Measurements from ENCODE around the gene SLC9A9. TPM values are rescaled to one million over a fixed set of nuclear protein-coding genes. Genes with fewer than 3 reads are reported as not detected.

Gene SLC9A9
- total RNA-seq, 2 donors from 2014 or later: 1.3 to 3.7 TPM

GRCh38 chr3:143633816-143634215 lies 214.5 kb downstream of the SLC9A9 start:
- no peak for DNase-seq
- Mint-ChIP-seq H3K27ac (no peak overlapping the region), H3K4me1 (peaks cover 3% of the 10 kb centered on the region), H3K27me3 (ENCODE audit: insufficient read depth) (no peaks in the 10 kb centered on the region), H3K9me3 (peaks cover 2% of the 10 kb centered on the region), H3K4me3 (no peak overlapping the region), H3K36me3 (ENCODE audit: low read depth) (no peaks in the 10 kb centered on the region)
- H3K36me3 ChIP-seq (ENCODE audit: control insufficient read depth, insufficient read depth, low read length): no peaks in the 10 kb centered on the region
- no peak overlapping the region for H3K27ac ChIP-seq (ENCODE audit: low read depth, low read length)
- 92% methylated on average over 1 to 3 of the region's 3 CpGs for WGBS, 2 experiments (ENCODE audit: insufficient coverage in 1 of 2, insufficient read length in 1 of 2)
- no peak overlapping the region for H3K9ac ChIP-seq (ENCODE audit: extremely low read depth, low read length, poor library complexity, severe bottlenecking)
- peaks cover 24% of the 10 kb centered on the region for H3K9me3 ChIP-seq (ENCODE audit: control insufficient read depth, low read length)
- TF ChIP-seq, protein P1, sequence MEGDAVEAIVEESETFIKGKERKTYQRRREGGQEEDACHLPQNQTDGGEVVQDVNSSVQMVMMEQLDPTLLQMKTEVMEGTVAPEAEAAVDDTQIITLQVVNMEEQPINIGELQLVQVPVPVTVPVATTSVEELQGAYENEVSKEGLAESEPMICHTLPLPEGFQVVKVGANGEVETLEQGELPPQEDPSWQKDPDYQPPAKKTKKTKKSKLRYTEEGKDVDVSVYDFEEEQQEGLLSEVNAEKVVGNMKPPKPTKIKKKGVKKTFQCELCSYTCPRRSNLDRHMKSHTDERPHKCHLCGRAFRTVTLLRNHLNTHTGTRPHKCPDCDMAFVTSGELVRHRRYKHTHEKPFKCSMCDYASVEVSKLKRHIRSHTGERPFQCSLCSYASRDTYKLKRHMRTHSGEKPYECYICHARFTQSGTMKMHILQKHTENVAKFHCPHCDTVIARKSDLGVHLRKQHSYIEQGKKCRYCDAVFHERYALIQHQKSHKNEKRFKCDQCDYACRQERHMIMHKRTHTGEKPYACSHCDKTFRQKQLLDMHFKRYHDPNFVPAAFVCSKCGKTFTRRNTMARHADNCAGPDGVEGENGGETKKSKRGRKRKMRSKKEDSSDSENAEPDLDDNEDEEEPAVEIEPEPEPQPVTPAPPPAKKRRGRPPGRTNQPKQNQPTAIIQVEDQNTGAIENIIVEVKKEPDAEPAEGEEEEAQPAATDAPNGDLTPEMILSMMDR (conservative IDR thresholded peaks at IDR 0.05): no peak
- no peaks in the 10 kb centered on the region for H3K4me1 ChIP-seq (ENCODE audit: control insufficient read depth, insufficient read depth, low read length)
- H3K27me3 ChIP-seq (ENCODE audit: control insufficient read depth, insufficient read depth, low read length, poor library complexity, severe bottlenecking): no peaks in the 10 kb centered on the region
- H3K4me3 ChIP-seq (ENCODE audit: low read length): no peak overlapping the region

- H3K9me3 ChIP-seq (ENCODE audit: control insufficient read depth, low read length): no peaks in the 10 kb centered on the region
- no peak for DNase-seq
- H3K27me3 ChIP-seq (ENCODE audit: control insufficient read depth, insufficient read depth, low read length, poor library complexity, severe bottlenecking): no peaks in the 10 kb centered on the region
- Mint-ChIP-seq H3K27ac (no peak overlapping the region), H3K4me1 (no peaks in the 10 kb centered on the region), H3K36me3 (ENCODE audit: low read depth) (no peaks in the 10 kb centered on the region), H3K9me3 (no peaks in the 10 kb centered on the region), H3K4me3 (no peak overlapping the region), H3K27me3 (ENCODE audit: insufficient read depth) (no peaks in the 10 kb centered on the region)
- TF ChIP-seq, protein P1 (conservative IDR thresholded peaks at IDR 0.05): no peak
- H3K9ac ChIP-seq (ENCODE audit: extremely low read depth, low read length, poor library complexity, severe bottlenecking): no peak overlapping the region
- H3K4me3 ChIP-seq (ENCODE audit: low read length): no peak overlapping the region
- H3K27ac ChIP-seq (ENCODE audit: low read depth, low read length): no peak overlapping the region
- H3K36me3 ChIP-seq (ENCODE audit: control insufficient read depth, insufficient read depth, low read length): no peaks in the 10 kb centered on the region
- H3K4me1 ChIP-seq (ENCODE audit: control insufficient read depth, insufficient read depth, low read length): no peaks in the 10 kb centered on the region
Measured at GRCh38 chr3:143629726-143630125, 218.5 kb downstream of the SLC9A9 start.

- WGBS, 2 experiments (ENCODE audit: insufficient coverage in 1 of 2, insufficient read length in 1 of 2): 94% methylated on average over 3 of the region's 3 CpGs; no CpG with 5 or more reads in 1 of the 2 experiments
- no peaks in the 10 kb centered on the region for H3K4me1 Mint-ChIP-seq
- Histone ChIP-seq H3K9me3 (ENCODE audit: control insufficient read depth, low read length) (no peaks in the 10 kb centered on the region), H3K4me1 (ENCODE audit: control insufficient read depth, insufficient read depth, low read length) (no peaks in the 10 kb centered on the region), H3K27ac (ENCODE audit: low read depth, low read length) (no peak overlapping the region), H3K36me3 (ENCODE audit: control insufficient read depth, insufficient read depth, low read length) (no peaks in the 10 kb centered on the region), H3K27me3 (ENCODE audit: control insufficient read depth, insufficient read depth, low read length, poor library complexity, severe bottlenecking) (no peaks in the 10 kb centered on the region), H3K4me3 (ENCODE audit: low read length) (no peak overlapping the region), H3K9ac (ENCODE audit: extremely low read depth, low read length, poor library complexity, severe bottlenecking) (no peak overlapping the region)
- no peak for DNase-seq
- H3K9me3 Mint-ChIP-seq: peaks cover 3% of the 10 kb centered on the region
- no peak overlapping the region for H3K27ac Mint-ChIP-seq
- H3K4me3 Mint-ChIP-seq: no peak overlapping the region
- H3K36me3 Mint-ChIP-seq (ENCODE audit: low read depth): no peaks in the 10 kb centered on the region
- TF ChIP-seq, protein P1 (conservative IDR thresholded peaks at IDR 0.05): no peak
- no peaks in the 10 kb centered on the region for H3K27me3 Mint-ChIP-seq (ENCODE audit: insufficient read depth)
Measured at GRCh38 chr3:143628971-143629370, 219.3 kb downstream of the SLC9A9 start.
